Testis (tissue), 3 donors: ENCODE results near the gene SREBF2. TPM values are rescaled to one million over a fixed set of nuclear protein-coding genes. Genes with fewer than 3 reads are reported as not detected.

Experiments used
- DNase-seq: peaks from one replicate; pipeline ENCODE4 v3.0.0-alpha.2; 2019
- H3K27ac ChIP-seq, 2 donors: fragments of 200-600 bp; sonication (generic); one replicate each; pipeline ENCODE4 v1.5.1; 2019
- H3K27me3 ChIP-seq: fragments of 200-600 bp; sonication (generic); one replicate; pipeline ENCODE4 v1.5.1; 2019
- H3K36me3 ChIP-seq: fragments of 200-600 bp; sonication (generic); one replicate; pipeline ENCODE4 v1.5.1; 2017; ENCODE audit warnings: low read depth; ENCODE audit errors: missing control alignments
- H3K4me1 ChIP-seq: fragments of 200-600 bp; sonication (generic); one replicate; pipeline ENCODE4 v1.5.1; 2019
- H3K4me3 ChIP-seq, 2 donors: fragments of 200-600 bp; sonication (generic); one replicate each; pipeline ENCODE4 v1.5.1; 2017 to 2019
- H3K9me3 ChIP-seq: fragments of 200-600 bp; sonication (generic); one replicate; pipeline ENCODE4 v1.5.1; 2017
- POLR2A ChIP-seq: fragments of 450-650 bp; IDR thresholded peaks from one replicate; pipeline ENCODE4 v1.6.1; 2017; ENCODE audit warnings: antibody characterized with exemption, mild to moderate bottlenecking, moderate library complexity
- WGBS, 2 donors: methylation state at CpG; one replicate each; pipeline ENCODE4 v1.1.5; 2018; 5-methylcytosine and 5-hydroxymethylcytosine counted together
- intact Hi-C: fragments of 100-400 bp; cut with DNase I; formaldehyde crosslinking; loops from one replicate; pipeline ENCODE4 v1.15.1; 2023; ENCODE audit warnings: low total_unique reads
- polyA plus RNA-seq: library from polyadenylated mRNA; stranded (reverse); fragments of 350-450 nt; fragmentation: Illumina TruSeq; extraction: RNeasy Lipid Tissue Mini Kit (QIAGEN cat#74804); gene quantifications from one replicate; pipeline ENCODE4 v1.2.3, GENCODE V29; 2014; ENCODE audit warnings: low read depth, low replicate concordance; ENCODE audit not compliant: insufficient read depth
- total RNA-seq, 2 donors: library from RNA; depleted of rRNA; stranded (reverse); fragments of >200 nt; gene quantifications; one replicate each; pipeline ENCODE4 v1.2.3, GENCODE V29; 2016
- TF ChIP-seq, protein P1 (sequence below), 3 experiments: fragments of 450-650 bp in 2 of 3; fragments of 200-600 bp in 1 of 3; sonication (generic) in 1 of 3; IDR thresholded peaks; one replicate each; pipeline ENCODE4 v1.5.1; 2016 to 2019; ENCODE audit warnings: antibody characterized with exemption in 3 of 3, mild to moderate bottlenecking in 2 of 3, moderate library complexity in 1 of 3

Gene SREBF2
- total and polyA plus RNA-seq, 3 donors from 2014 or later, result 59.7 to 119 (median 79.8) TPM

DNA sequence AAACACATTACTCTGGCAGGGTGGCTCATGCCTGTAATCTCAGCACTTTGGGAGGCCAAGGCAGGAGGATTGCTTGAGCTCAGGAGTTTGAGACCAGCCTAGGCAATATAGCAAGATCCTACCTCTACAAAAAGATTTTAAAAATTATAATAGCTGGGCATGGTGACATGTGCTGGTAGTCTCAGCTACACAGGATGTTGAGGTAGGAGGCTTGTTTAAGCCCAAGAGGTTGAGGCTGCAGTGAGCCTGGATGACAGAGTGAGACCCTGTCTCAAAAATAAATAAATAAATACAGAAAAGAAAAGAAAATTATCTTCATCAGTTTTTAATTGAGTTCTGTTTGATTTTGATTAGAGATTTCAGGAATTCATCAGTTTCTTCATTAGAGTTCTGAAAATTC lies 27.3 kb upstream of the SREBF2 start:
- Histone ChIP-seq H3K9me3 (no peaks in the 10 kb centered on the region), H3K27me3 (no peaks in the 10 kb centered on the region), H3K4me3 (no peak overlapping the region), H3K36me3 (no peaks in the 10 kb centered on the region), H3K4me1 (peaks cover 5% of the 10 kb centered on the region), H3K27ac (no peak overlapping the region)
- DNase-seq, result no peak
- TF ChIP-seq, protein P1, sequence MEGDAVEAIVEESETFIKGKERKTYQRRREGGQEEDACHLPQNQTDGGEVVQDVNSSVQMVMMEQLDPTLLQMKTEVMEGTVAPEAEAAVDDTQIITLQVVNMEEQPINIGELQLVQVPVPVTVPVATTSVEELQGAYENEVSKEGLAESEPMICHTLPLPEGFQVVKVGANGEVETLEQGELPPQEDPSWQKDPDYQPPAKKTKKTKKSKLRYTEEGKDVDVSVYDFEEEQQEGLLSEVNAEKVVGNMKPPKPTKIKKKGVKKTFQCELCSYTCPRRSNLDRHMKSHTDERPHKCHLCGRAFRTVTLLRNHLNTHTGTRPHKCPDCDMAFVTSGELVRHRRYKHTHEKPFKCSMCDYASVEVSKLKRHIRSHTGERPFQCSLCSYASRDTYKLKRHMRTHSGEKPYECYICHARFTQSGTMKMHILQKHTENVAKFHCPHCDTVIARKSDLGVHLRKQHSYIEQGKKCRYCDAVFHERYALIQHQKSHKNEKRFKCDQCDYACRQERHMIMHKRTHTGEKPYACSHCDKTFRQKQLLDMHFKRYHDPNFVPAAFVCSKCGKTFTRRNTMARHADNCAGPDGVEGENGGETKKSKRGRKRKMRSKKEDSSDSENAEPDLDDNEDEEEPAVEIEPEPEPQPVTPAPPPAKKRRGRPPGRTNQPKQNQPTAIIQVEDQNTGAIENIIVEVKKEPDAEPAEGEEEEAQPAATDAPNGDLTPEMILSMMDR (IDR thresholded peaks at IDR 0.05), result no peak
- TF ChIP-seq POLR2A, result no peak
- intact Hi-C loops, result no loop called here

- H3K9me3 ChIP-seq, result no peaks in the 10 kb centered on the region
- intact Hi-C loops, result no loop called here
- 70 to 71% methylated on average over 6 of the region's 6 CpGs for WGBS, 2 donors
- no peaks in the 10 kb centered on the region for H3K36me3 ChIP-seq
- H3K4me3 ChIP-seq, result no peak overlapping the region
- no peak for DNase-seq
- no peaks in the 10 kb centered on the region for H3K4me1 ChIP-seq
- H3K27me3 ChIP-seq, result no peaks in the 10 kb centered on the region
- no peak overlapping the region for H3K27ac ChIP-seq
- no peak for TF ChIP-seq POLR2A
- TF ChIP-seq, protein P1 (IDR thresholded peaks at IDR 0.05), result no peak
Observed at GRCh38 chr22:41808400-41808799, 24.5 kb upstream of the SREBF2 start.

- intact Hi-C loops, result no loop called here
- WGBS, 2 donors, result 89 to 92% methylated on average over 12 of the region's 12 CpGs
- H3K4me1 ChIP-seq, result no peaks in the 10 kb centered on the region
- no peak for TF ChIP-seq POLR2A
- TF ChIP-seq, protein P1 (IDR thresholded peaks at IDR 0.05), result no peak
- no peaks in the 10 kb centered on the region for H3K36me3 ChIP-seq
- no peaks in the 10 kb centered on the region for H3K27me3 ChIP-seq
- DNase-seq, result no peak
- H3K4me3 ChIP-seq, result no peak overlapping the region
- H3K27ac ChIP-seq, result no peak overlapping the region
- H3K9me3 ChIP-seq, result no peaks in the 10 kb centered on the region
Observed at GRCh38 chr22:41810022-41810421, 22.9 kb upstream of the SREBF2 start.

GRCh38 chr22:41812805-41813545 lies 19.9 kb upstream of the SREBF2 start:
- no peak for DNase-seq
- intact Hi-C loops, result no loop called here
- Histone ChIP-seq H3K27me3 (no peaks in the 10 kb centered on the region), H3K27ac (no peak overlapping the region), H3K4me1 (no peaks in the 10 kb centered on the region), H3K4me3 (no peak overlapping the region), H3K9me3 (no peaks in the 10 kb centered on the region), H3K36me3 (no peaks in the 10 kb centered on the region)
- WGBS, 2 donors, result 88 to 97% methylated on average over 6 to 16 of the region's 16 CpGs
- TF ChIP-seq, protein P1 (IDR thresholded peaks at IDR 0.05), result no peak
- TF ChIP-seq POLR2A, result no peak
